Memory B cell (primary cell): ENCODE data around the gene LAMP1.
"Not testable (repeated sequence)": the region's sequence is repeated elsewhere in the genome, so short reads cannot be mapped to it uniquely, and the experiment has no call there.

ENCODE experiments used
- ATAC-seq: fragments of 150-1000 bp; cut with Tn5 transposase; 2 replicates; pipeline ENCODE4 v1.10.0; 2021; ENCODE audit warnings: low read depth, mild to moderate bottlenecking, moderate library complexity
- DNase-seq, 2 donors: peaks; one replicate each; pipeline ENCODE4 v3.0.0; 2022; ENCODE audit warnings: low spot score in 2 of 2
- H3K27ac Mint-ChIP-seq: one replicate; pipeline ENCODE4 v1.8.0; 2022; ENCODE audit warnings: mild to moderate bottlenecking, moderate library complexity, mixed read lengths
- H3K27me3 Mint-ChIP-seq: one replicate; pipeline ENCODE4 v1.8.0; 2022; ENCODE audit warnings: mixed read lengths
- H3K36me3 Mint-ChIP-seq: one replicate; pipeline ENCODE4 v1.8.0; 2022; ENCODE audit warnings: mild to moderate bottlenecking, mixed read lengths
- H3K4me1 Mint-ChIP-seq: one replicate; pipeline ENCODE4 v1.8.0; 2022; ENCODE audit warnings: mixed read lengths
- H3K4me3 Mint-ChIP-seq: one replicate; pipeline ENCODE4 v1.8.0; 2022; ENCODE audit warnings: mild to moderate bottlenecking, moderate library complexity, mixed read lengths
- H3K9me3 Mint-ChIP-seq: one replicate; pipeline ENCODE4 v1.8.0; 2022; ENCODE audit warnings: mixed read lengths

LAMP1 gene, protein sequence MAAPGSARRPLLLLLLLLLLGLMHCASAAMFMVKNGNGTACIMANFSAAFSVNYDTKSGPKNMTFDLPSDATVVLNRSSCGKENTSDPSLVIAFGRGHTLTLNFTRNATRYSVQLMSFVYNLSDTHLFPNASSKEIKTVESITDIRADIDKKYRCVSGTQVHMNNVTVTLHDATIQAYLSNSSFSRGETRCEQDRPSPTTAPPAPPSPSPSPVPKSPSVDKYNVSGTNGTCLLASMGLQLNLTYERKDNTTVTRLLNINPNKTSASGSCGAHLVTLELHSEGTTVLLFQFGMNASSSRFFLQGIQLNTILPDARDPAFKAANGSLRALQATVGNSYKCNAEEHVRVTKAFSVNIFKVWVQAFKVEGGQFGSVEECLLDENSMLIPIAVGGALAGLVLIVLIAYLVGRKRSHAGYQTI

DNA sequence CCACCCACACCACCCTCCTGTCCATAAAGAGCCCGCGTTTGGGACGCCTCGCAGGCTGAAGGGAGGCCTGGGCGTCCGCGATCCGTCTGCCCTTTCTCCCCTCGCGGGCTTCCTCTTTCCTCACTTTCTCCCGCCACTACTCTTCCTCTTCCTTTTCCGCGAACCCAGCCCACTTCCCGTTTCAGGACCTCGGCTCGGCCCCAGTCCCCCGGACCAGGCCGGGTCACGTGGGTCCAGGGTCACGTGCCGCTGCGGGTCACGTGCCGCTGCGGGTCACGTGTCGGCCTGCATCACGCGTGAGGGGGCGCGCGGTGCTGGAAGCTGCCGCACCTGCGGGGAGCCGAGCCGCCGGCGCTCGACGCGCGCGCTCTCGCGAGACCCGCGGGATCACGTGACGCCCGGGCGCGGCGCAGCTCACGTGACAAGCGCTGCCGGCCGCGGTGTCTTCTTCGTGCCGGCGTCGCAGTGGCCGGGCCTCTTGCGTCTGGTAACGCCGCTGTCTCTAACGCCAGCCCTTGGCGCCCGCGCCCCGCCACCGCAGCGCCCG lies at the start of gene LAMP1:
Gene LAMP1 (plus strand): TSS at position 417 of the 547 bp plus-strand sequence. CDS start 196 bp downstream, outside the sequence.
- DNase-seq (peak; percentile 100), ATAC-seq (peak; percentile 81)
- Mint-ChIP-seq H3K27ac (peak within 1 kb of the TSS; percentile 96), H3K27me3 (peaks cover 4% of the 10 kb centered on the region), H3K4me3 (peak within 1 kb of the TSS; percentile 94), H3K9me3 (peaks cover 1% of the 10 kb centered on the region), H3K4me1 (peaks cover 29% of the 10 kb centered on the region), H3K36me3 (peaks cover 4% of the 10 kb centered on the region)

DNA sequence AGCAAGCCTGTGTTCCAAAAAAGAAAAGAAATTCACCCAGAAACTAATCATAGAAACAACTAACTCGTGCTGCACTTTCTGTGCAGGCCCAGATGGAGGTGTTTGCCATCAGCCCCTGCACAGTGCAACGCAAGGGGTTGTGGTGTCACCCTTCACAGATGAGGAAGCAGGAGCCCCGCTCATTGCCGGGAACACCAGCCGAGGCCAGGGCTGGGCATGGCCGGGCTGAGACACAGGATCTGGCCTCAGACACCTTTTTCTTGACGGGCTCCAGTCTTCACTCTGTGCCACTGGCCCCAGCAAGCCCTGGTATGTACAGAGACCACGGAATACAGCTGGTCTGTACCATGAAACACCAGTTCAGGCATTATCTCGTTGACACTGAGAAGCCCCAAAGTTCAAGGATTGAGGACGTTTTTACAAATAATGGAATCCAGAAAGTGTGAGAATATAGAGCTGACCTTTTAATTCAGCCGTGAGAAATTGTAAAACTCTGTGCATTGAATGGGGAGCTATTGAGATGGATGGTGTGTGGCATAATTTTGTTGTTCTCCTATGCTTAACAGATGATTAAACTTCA lies 44.4 kb upstream of the LAMP1 start:
- H3K9me3 Mint-ChIP-seq = no peaks in the 10 kb centered on the region
- H3K4me3 Mint-ChIP-seq = no peak overlapping the region
- no peak overlapping the region for H3K27ac Mint-ChIP-seq
- no peaks in the 10 kb centered on the region for H3K4me1 Mint-ChIP-seq
- DNase-seq (no peak), ATAC-seq (no peak)
- H3K27me3 Mint-ChIP-seq = no peaks in the 10 kb centered on the region
- peaks cover 44% of the 10 kb centered on the region for H3K36me3 Mint-ChIP-seq

DNA sequence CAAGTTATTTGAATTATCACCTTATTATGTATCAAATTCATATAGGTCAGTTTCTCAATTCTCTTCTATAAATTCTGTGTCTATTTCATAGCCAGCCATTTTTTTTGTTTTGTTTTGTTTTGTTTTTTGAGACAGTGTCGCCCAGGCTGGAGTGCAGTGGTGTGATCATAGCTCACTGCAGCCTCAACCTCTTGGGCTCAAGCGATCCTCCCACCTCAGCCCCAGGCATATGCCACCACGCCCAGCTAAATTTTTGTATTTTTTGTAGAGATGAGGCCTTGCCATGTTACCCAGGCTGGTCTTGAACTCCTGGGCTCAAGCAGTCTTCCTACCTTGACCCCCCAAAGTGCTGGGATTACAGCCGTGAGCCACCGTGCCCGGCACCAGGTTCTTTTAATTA lies 39.1 kb upstream of the LAMP1 start:
- not testable (repeated sequence) for H3K27me3 Mint-ChIP-seq, H3K4me3 Mint-ChIP-seq, DNase-seq, H3K4me1 Mint-ChIP-seq, H3K27ac Mint-ChIP-seq, H3K9me3 Mint-ChIP-seq, ATAC-seq
- peaks cover 31% of the 10 kb centered on the region for H3K36me3 Mint-ChIP-seq

DNA sequence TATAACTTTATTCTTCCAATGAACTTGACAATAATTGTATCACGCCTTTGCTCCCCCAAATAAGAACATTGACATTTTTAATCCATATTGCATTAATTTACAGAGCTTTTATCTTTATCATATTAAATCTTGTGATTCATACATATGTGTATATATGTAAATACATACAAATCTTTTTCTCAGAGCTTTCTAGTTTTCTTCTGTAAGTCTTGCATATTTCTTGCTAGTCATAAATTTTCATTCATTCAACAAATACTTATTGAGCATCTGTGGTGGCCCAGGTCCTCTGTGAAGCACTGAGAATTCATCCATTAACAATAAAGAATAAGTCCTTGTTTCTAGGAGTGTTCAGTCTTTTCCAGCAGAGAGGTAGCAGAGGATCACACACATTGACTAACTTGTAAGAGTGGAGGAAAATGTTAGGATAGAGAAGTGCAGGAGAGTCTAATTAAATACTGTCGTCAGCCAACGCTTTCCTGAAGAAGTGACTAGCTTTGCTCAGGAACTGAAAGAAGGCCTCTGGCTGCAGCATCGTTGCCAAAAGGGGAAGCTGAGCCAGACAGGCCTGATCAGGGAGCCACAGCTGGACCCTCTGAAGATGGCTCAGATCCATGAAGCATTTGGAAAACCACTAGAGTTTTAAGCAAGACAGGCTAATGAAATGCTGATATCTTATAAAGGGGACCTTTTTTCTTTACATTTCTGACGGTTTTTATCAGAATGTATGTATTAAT lies 38.6 kb upstream of the LAMP1 start:
- Mint-ChIP-seq H3K27ac (no peak overlapping the region), H3K4me1 (no peaks in the 10 kb centered on the region), H3K9me3 (no peaks in the 10 kb centered on the region), H3K36me3 (peaks cover 30% of the 10 kb centered on the region), H3K4me3 (no peak overlapping the region), H3K27me3 (no peaks in the 10 kb centered on the region)
- no peak for ATAC-seq
- no peak for DNase-seq

DNA sequence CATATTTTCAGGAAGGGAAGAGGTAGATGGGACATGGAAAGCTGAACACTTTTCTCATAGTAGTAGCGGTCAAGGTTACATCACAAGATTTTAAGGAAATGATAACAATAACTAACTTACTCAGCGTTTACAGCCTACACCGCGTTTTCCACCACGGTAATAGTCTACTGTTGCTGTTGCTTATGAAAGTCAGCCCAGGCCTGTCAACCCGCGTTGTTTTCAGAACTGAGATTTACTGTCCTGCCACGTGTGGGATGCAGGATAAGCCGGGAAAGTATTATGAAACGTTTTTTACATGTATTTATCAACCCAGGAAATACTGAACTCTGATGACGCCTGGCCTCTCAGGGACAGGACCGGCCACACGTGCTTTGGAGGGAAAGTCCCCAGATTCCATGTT lies 36.0 kb upstream of the LAMP1 start:
- H3K4me3 Mint-ChIP-seq = no peak overlapping the region
- H3K36me3 Mint-ChIP-seq = peaks cover 28% of the 10 kb centered on the region
- H3K27me3 Mint-ChIP-seq = no peaks in the 10 kb centered on the region
- H3K4me1 Mint-ChIP-seq = no peaks in the 10 kb centered on the region
- no peak for ATAC-seq
- no peak overlapping the region for H3K27ac Mint-ChIP-seq
- no peak for DNase-seq
- no peaks in the 10 kb centered on the region for H3K9me3 Mint-ChIP-seq

DNA sequence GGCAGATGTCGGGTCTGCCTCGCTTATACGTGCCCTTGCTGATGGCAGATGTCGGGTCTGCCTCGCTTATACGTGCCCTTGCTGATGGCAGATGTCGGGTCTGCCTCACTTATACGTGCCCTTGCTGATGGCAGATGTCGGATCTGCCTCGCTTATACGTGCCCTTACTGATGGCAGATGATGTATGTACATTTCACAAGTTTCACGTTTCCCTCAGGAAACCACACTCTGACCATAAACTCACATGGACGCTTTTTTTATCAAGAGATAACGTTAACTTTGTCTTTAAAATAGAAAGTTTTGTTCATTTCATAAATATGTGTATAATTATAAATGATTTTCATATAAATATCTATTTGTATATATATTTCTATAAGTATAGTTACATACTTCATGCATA lies 34.0 kb upstream of the LAMP1 start:
- not testable (repeated sequence) for H3K4me3 Mint-ChIP-seq, H3K9me3 Mint-ChIP-seq, H3K27ac Mint-ChIP-seq, DNase-seq, H3K27me3 Mint-ChIP-seq, H3K4me1 Mint-ChIP-seq, ATAC-seq
- peaks cover 24% of the 10 kb centered on the region for H3K36me3 Mint-ChIP-seq

DNA sequence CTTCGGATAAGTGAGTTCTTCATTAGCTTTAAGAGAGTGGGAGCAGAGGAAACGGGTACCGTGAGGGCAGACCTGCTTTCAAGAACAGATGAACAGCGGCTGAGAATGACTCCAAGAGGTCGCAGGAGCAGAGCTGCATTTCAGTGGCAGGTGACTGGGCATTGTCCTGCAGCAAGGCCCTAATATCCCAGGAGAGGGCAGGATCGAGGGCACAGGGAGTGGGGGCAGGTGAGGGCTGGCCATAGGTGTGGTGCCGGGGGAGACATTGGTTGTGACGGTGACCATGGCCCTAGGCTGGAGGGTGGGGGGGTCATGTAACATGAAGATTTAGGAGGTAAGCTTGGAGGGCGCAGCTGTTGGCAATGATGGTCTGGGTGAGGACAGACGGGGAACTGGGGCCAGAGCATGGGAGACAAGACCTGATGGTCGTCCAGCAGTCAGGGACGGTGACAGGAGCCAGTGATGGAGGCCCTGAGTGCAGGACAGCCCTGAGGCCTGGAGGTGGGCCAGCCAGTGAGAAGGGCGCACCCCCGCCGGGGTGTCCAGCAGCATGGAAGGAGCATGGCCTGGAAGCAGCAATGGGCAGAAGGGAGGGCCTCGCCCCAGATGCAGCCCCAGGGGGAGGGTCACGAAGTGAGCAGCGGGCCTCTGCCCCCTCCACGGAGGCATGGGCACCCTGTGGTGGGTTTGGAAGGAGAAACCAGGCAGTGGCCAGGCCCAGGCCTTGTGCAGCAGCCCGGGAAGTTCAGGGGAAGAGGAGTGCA lies 29.2 kb upstream of the LAMP1 start:
- no peak overlapping the region for H3K4me3 Mint-ChIP-seq
- H3K4me1 Mint-ChIP-seq = no peaks in the 10 kb centered on the region
- H3K27ac Mint-ChIP-seq = no peak overlapping the region
- no peak for DNase-seq
- no peaks in the 10 kb centered on the region for H3K27me3 Mint-ChIP-seq
- H3K36me3 Mint-ChIP-seq = peaks cover 7% of the 10 kb centered on the region
- ATAC-seq = no peak
- H3K9me3 Mint-ChIP-seq = no peaks in the 10 kb centered on the region

DNA sequence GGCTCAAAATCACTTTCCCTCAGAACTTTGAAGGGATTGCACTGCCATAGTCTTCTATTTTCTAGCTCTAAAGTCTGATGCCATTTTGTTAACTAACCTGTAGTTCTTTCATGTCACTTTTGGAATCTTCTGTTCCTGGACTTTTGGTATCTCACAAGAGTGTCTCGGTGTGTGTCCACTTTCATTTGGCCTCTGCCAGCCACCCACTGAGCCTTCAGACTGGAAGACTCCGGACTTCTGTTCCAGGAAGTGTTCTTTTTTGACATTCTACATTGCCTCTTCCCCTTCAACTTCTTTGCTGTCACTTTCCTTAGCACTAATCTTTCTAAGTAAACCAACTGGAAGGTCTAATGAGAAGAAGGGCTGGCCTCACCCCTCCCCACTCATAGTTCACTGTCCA lies 25.0 kb upstream of the LAMP1 start:
- no peak for DNase-seq
- Mint-ChIP-seq H3K4me3 (no peak overlapping the region), H3K36me3 (peaks cover 5% of the 10 kb centered on the region), H3K27me3 (peaks cover 3% of the 10 kb centered on the region), H3K4me1 (peaks cover 2% of the 10 kb centered on the region), H3K9me3 (no peaks in the 10 kb centered on the region), H3K27ac (no peak overlapping the region)
- ATAC-seq = no peak

DNA sequence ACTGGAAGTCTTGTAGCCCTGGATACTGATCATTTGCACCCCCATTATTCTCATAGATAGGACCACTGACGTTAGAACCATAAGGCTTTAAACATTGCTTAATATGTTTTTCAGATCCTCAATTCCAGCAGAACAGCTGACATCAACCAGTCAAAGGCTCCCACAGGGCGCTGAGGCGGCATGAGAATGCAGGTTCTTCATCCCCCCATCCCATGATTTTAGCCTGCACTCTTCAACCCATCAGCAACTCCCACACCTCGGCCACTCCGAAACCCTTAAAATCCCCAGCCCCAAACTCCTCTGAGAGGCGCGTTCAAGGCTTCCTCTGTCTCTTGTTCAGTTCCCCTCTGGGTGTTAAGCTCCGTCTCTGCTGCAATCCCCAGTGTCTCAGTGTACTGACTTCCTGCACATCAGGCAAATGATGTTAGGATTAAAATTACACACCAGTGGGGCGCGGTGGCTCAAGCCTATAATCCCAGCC lies 24.3 kb upstream of the LAMP1 start:
- Mint-ChIP-seq H3K27ac (no peak overlapping the region), H3K27me3 (peaks cover 5% of the 10 kb centered on the region), H3K4me3 (no peak overlapping the region), H3K4me1 (peaks cover 2% of the 10 kb centered on the region), H3K36me3 (peaks cover 2% of the 10 kb centered on the region), H3K9me3 (no peaks in the 10 kb centered on the region)
- no peak for DNase-seq
- no peak for ATAC-seq

DNA sequence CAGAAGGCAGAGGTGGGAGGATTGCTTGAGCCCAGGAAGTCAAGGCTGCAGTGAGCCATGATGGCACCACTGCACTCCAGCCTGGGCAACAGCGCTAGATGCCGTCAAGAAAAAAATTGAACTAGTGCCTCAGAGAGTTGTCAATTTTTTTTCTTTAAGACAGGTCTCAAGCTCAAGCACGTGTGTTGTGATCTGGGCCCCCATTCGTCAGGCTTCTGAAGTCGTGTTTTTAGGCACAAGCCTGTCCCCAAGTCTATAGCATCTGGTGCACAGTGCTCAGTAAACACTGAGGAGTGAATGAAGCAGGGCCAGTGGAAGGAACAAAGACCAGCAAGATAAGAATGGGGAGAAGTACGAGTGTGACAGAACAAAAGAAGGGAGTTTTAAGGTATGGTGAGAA lies 23.7 kb upstream of the LAMP1 start:
- Mint-ChIP-seq H3K9me3 (no peaks in the 10 kb centered on the region), H3K36me3 (peaks cover 2% of the 10 kb centered on the region), H3K27me3 (peaks cover 6% of the 10 kb centered on the region), H3K4me1 (peaks cover 2% of the 10 kb centered on the region), H3K27ac (no peak overlapping the region), H3K4me3 (no peak overlapping the region)
- DNase-seq (no peak), ATAC-seq (no peak)

DNA sequence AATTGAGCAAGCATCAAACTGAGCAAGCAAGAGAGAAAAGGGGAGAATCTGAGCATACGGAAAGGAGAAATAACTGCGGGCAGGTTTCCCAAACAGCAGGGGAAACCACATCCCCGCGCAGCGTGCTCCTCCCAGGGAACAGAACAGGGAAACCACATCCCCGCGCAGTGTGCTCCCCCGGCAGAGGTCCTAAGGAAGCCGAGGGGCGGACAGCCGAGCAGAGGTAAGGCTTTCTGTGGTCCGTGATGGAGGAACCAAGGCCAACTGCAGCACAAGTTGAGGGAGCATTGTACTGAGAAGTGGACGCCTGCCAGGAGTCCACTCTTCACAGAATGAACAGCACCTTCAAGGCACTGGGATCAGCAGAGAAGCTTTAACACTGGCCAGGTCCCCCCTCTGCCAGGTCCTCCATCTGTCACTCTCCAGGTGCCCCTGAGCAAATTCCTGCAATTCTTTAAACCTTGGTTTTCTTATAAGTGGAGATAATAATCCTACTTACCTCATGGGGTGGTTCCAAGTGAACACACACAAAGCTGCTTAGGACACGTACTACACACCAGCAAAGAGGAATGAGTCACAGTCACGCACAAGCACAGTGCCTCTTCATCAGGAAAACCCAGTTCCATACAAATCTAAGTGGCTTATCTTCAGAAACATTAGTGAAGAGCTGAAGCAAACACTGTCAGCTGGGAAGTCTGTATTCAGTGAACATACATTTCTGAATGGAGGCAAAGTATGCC lies 23.0 kb upstream of the LAMP1 start:
- H3K27ac Mint-ChIP-seq = no peak overlapping the region
- no peaks in the 10 kb centered on the region for H3K9me3 Mint-ChIP-seq
- H3K4me3 Mint-ChIP-seq = no peak overlapping the region
- H3K27me3 Mint-ChIP-seq = peaks cover 13% of the 10 kb centered on the region
- peaks cover 2% of the 10 kb centered on the region for H3K36me3 Mint-ChIP-seq
- H3K4me1 Mint-ChIP-seq = peaks cover 2% of the 10 kb centered on the region
- ATAC-seq = no peak
- DNase-seq = no peak

DNA sequence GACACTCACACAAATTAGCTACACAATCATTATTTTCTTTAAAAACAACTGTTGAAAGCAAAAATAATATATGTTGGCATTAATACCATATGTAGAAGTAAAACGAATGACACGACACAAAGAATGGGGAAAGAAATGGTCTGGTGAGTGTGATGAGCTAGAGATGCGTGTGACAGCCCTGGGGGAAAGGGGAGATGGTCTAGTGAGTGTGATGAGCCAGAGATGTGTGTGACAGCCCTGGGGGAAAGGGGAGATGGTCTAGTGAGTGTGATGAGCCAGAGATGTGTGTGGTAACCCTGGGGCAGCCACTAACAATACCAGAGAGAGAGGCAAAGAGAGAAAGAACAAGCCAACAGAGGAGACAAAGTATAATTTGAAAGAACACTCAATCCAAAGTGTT lies 22.3 kb upstream of the LAMP1 start:
- H3K4me3 Mint-ChIP-seq = no peak overlapping the region
- H3K27me3 Mint-ChIP-seq = peaks cover 14% of the 10 kb centered on the region
- no peak for DNase-seq
- H3K36me3 Mint-ChIP-seq = peaks cover 2% of the 10 kb centered on the region
- no peak overlapping the region for H3K27ac Mint-ChIP-seq
- peaks cover 2% of the 10 kb centered on the region for H3K4me1 Mint-ChIP-seq
- ATAC-seq = no peak
- H3K9me3 Mint-ChIP-seq = no peaks in the 10 kb centered on the region

DNA sequence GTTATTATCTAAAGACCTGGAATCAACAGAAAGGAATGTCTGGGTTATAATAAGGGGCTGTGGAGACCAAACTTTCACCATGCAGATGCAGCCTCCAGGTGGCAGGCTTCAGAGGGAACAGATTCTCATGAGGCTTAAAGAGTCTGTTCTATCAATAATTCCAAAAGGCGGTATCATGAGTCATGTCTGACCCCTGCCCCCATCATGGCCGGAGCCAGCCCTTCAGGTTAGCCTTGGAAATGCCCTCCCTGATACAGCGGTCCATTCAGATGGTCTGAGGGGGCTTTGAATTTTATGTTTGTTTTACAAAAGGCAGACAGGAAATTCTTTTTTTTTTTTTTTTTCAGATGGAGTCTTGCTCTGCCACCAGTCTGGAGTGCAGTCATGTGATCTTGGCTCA lies 21.7 kb upstream of the LAMP1 start:
- H3K27ac Mint-ChIP-seq = no peak overlapping the region
- H3K4me1 Mint-ChIP-seq = peaks cover 2% of the 10 kb centered on the region
- H3K9me3 Mint-ChIP-seq = no peaks in the 10 kb centered on the region
- DNase-seq = no peak
- peaks cover 14% of the 10 kb centered on the region for H3K27me3 Mint-ChIP-seq
- no peak overlapping the region for H3K4me3 Mint-ChIP-seq
- H3K36me3 Mint-ChIP-seq = peaks cover 2% of the 10 kb centered on the region
- ATAC-seq = peak; percentile 59
